H1 (cell line): ENCODE measurements around the gene ACTBL2.

Source experiments
- CBX8 ChIP-seq: fragments of 300-800, 300-1000 bp; sonication (generic); IDR thresholded peaks from 2 replicates; pipeline ENCODE4 v1.7.1; 2016; ENCODE audit warnings: low read depth, low read length, borderline replicate concordance
- CTCF ChIP-seq, 3 experiments: IDR thresholded peaks; 1 replicate in 2 of 3; 2 replicates in 1 of 3; pipeline versions ENCODE4 v1.5.1 to v1.6.1; 2011; ENCODE audit warnings: low read length in 3 of 3, mild to moderate bottlenecking in 3 of 3, inconsistent platforms in 2 of 3, low read depth in 1 of 3, moderate library complexity in 1 of 3; ENCODE audit not compliant: insufficient read depth in 1 of 3; ENCODE audit errors: control extremely low read depth in 1 of 3
- EZH2 ChIP-seq: fragments of 200-600 bp; sonication (generic); IDR thresholded peaks from 2 replicates; pipeline ENCODE4 v1.7.1; 2012; ENCODE audit warnings: low read depth, mild to moderate bottlenecking, moderate library complexity, low read length, inconsistent platforms; ENCODE audit not compliant: severe bottlenecking
- GABPA ChIP-seq: IDR thresholded peaks from 2 replicates; pipeline ENCODE4 v1.6.1; 2011; ENCODE audit warnings: mild to moderate bottlenecking, low read length, moderate library complexity, borderline replicate concordance; ENCODE audit not compliant: insufficient read depth
- POLR2A ChIP-seq, 2 experiments: IDR thresholded peaks; 1 replicate in 1 of 2; 2 replicates in 1 of 2; pipeline ENCODE4 v1.6.1; 2011; ENCODE audit warnings: low read depth in 2 of 2, low read length in 2 of 2, mild to moderate bottlenecking in 2 of 2; ENCODE audit errors: control extremely low read depth in 1 of 2
- POLR2AphosphoS5 ChIP-seq: IDR thresholded peaks from 2 replicates; pipeline ENCODE4 v1.6.1; 2011; ENCODE audit warnings: low read depth, low read length
- ZNF274 ChIP-seq: IDR thresholded peaks from 2 replicates; pipeline ENCODE4 v1.7.0; 2012; ENCODE audit warnings: low read length, borderline replicate concordance; ENCODE audit errors: extremely low read depth

GRCh38 chr5:57435701-57436134 is 46.9 kb downstream of the ACTBL2 start:
- no peak for TF ChIP-seq CBX8
- TF ChIP-seq CTCF (IDR thresholded peaks at IDR 0.05; ENCODE audit: control extremely low read depth in 1 of 3, insufficient read depth in 1 of 3, low read depth in 1 of 3, low read length in 3 of 3): no peak
- TF ChIP-seq POLR2AphosphoS5: no peak
- no peak for TF ChIP-seq GABPA
- TF ChIP-seq POLR2A (IDR thresholded peaks at IDR 0.05; ENCODE audit: control extremely low read depth in 1 of 2, low read depth in 2 of 2, low read length in 2 of 2): no peak
- no peak for TF ChIP-seq ZNF274
- TF ChIP-seq EZH2: no peak
